Ishikawa (cell line): ENCODE measurements around the gene ADAMTS18.

ENCODE experiments used
- CEBPB ChIP-seq: IDR thresholded peaks from 2 replicates; pipeline ENCODE4 v1.6.1; 2012
- CREB1 ChIP-seq: IDR thresholded peaks from 2 replicates; pipeline ENCODE4 v1.6.1; 2012; ENCODE audit warnings: low read depth
- EGR1 ChIP-seq: IDR thresholded peaks from 2 replicates; pipeline ENCODE4 v1.6.1; 2012
- EP300 ChIP-seq: IDR thresholded peaks from 2 replicates; pipeline ENCODE4 v1.6.1; 2012; ENCODE audit warnings: borderline replicate concordance
- FOXM1 ChIP-seq: IDR thresholded peaks from 2 replicates; pipeline ENCODE4 v1.6.1; 2012; ENCODE audit warnings: low read depth, borderline replicate concordance
- NFIC ChIP-seq: IDR thresholded peaks from 2 replicates; pipeline ENCODE4 v1.6.1; 2012
- RAD21 ChIP-seq: IDR thresholded peaks from 2 replicates; pipeline ENCODE4 v1.6.1; 2012; ENCODE audit warnings: low read depth
- REST ChIP-seq: IDR thresholded peaks from 2 replicates; pipeline ENCODE4 v1.6.1; 2012; ENCODE audit warnings: low read depth, mild to moderate bottlenecking
- TAF1 ChIP-seq: IDR thresholded peaks from 2 replicates; pipeline ENCODE4 v1.6.1; 2012; ENCODE audit warnings: low read depth, mild to moderate bottlenecking
- TCF12 ChIP-seq: IDR thresholded peaks from 2 replicates; pipeline ENCODE4 v1.6.1; 2012; ENCODE audit warnings: low read depth
- TEAD4 ChIP-seq: IDR thresholded peaks from 2 replicates; pipeline ENCODE4 v1.6.1; 2012
- USF1 ChIP-seq: IDR thresholded peaks from 2 replicates; pipeline ENCODE4 v1.6.1; 2012
- YY1 ChIP-seq: IDR thresholded peaks from 2 replicates; pipeline ENCODE4 v1.6.1; 2012; ENCODE audit warnings: low read depth
- ZBTB7A ChIP-seq: IDR thresholded peaks from 2 replicates; pipeline ENCODE4 v1.6.1; 2012; ENCODE audit warnings: low read depth
- TF ChIP-seq, protein P1 (sequence below): IDR thresholded peaks from 2 replicates; pipeline ENCODE4 v1.6.1; 2012

ADAMTS18 gene

GRCh38 chr16:77469634-77470033, 34.8 kb upstream of the ADAMTS18 start:
- no peak for TF ChIP-seq ZBTB7A
- TF ChIP-seq FOXM1 = no peak
- TF ChIP-seq YY1 = no peak
- TF ChIP-seq TEAD4 = no peak
- TF ChIP-seq EGR1 = no peak
- TF ChIP-seq, protein P1, sequence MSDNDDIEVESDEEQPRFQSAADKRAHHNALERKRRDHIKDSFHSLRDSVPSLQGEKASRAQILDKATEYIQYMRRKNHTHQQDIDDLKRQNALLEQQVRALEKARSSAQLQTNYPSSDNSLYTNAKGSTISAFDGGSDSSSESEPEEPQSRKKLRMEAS = no peak
- no peak for TF ChIP-seq RAD21
- TF ChIP-seq CEBPB = no peak
- no peak for TF ChIP-seq USF1
- no peak for TF ChIP-seq TCF12
- TF ChIP-seq REST = no peak

GRCh38 chr16:77468831-77469230, 34.0 kb upstream of the ADAMTS18 start:
- TF ChIP-seq REST (no peak), EP300 (no peak), TAF1 (no peak), YY1 (no peak), CREB1 (no peak), EGR1 (no peak)
- TF ChIP-seq, protein P1 = no peak

DNA sequence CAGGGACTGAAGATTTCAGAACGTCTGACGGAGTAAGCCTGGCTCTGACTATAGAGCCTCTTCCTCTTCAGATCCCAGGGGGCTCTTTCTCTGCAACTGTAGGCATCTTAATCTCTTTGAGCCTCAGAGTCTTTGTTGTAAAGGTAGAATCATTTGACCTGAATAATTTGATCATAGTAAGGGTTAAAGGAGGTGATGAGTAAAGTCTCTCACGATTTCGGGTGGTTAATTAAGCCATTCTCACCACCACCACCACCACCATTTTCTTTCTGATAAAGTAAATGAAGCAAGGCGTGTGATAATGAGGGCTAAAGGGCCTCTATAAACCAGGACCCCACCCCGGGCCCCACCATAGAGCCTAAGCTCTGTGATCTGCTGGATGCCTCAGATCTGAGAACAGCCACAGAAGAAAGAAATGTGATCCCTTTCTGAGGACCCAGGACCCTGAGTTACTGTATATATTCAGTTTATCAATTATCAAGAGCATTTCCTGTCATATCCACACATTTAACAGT, 33.0 kb upstream of the ADAMTS18 start:
- TF ChIP-seq TEAD4 (no peak), NFIC (no peak), CEBPB (no peak), TCF12 (no peak)

GRCh38 chr16:77462894-77463293, 28.1 kb upstream of the ADAMTS18 start:
- no peak for TF ChIP-seq ZBTB7A
- TF ChIP-seq RAD21 = no peak
- no peak for TF ChIP-seq NFIC
- TF ChIP-seq YY1 = no peak
- no peak for TF ChIP-seq USF1
- no peak for TF ChIP-seq TEAD4
- no peak for TF ChIP-seq CREB1
- no peak for TF ChIP-seq EP300
- TF ChIP-seq EGR1 = no peak
- no peak for TF ChIP-seq TCF12
- no peak for TF ChIP-seq FOXM1
- TF ChIP-seq REST = no peak
- TF ChIP-seq CEBPB = no peak
- no peak for TF ChIP-seq TAF1
- TF ChIP-seq, protein P1 = no peak
